GM19324 (cell line): Measurements from ENCODE around the gene CATSPER4.
A peak's percentile ranks its signal among the peaks of the same experiment; 100 is the strongest.
"Not testable (repeated sequence)": the region's sequence is repeated elsewhere in the genome, so short reads cannot be mapped to it uniquely, and the experiment has no call there.

Experiments
- ATAC-seq: cut with Tn5 transposase; IDR thresholded peaks from one replicate; pipeline ENCODE4 v1.9.1; 2021; ENCODE audit warnings: mild to moderate bottlenecking, moderate library complexity; ENCODE audit not compliant: unreplicated experiment, low FRiP score

CATSPER4 gene

DNA sequence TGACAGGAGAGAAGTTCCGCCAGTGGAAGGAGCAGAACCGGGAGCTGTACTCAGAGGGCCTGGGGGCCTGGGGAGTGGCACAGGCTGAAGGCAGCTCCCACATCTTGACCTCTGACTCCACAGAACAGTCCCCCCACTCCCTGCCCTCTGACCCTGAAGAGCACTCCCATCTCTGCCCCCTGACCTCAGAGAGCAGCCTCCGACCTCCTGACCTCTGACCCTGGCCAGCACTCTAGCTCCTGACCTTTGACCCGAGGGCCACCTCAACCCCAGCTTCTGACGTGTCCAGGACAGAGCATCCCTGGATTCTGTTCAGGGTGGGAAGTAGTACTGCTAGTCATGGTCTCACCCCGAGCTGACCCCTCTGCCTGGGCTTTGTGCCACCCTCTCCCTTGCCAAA is 1.1 kb upstream of the CATSPER4 start:
- no peak for ATAC-seq

DNA sequence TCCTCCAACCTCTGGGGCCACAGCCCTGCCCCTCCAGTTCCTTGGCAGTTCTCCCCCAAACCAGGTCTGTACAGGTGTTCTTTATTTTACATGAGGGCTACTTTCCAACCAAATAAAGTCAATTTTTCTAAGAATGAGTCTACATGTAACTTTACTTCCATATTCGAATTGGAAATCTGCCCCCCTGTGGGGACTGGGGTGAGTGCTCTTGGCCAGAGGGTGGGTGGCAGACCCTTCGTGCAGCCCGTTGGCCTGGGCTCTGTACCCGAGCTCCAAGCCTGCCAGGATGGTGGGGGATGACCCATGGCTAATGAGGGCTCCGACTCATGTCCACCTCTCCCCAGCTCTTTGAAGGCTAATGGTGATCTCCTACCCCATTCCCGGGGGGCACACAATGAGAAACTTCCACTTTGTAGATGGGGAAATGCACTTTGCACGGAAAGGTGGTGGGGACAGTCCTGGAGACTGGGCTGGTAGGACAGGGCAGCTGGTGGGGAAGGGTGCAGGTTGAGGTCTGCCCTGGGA is 589 bp upstream of the CATSPER4 start:
- no peak for ATAC-seq

GRCh38 chr1:26191739-26192138 is 1.3 kb downstream of the CATSPER4 start:
- ATAC-seq: no peak

- ATAC-seq: no peak
Observed at GRCh38 chr1:26195805-26196204, 5.4 kb downstream of the CATSPER4 start.

- ATAC-seq: no peak
Observed at GRCh38 chr1:26197301-26197700, 6.9 kb downstream of the CATSPER4 start.

- no peak for ATAC-seq
Observed at GRCh38 chr1:26197813-26198212, 7.4 kb downstream of the CATSPER4 start.

DNA sequence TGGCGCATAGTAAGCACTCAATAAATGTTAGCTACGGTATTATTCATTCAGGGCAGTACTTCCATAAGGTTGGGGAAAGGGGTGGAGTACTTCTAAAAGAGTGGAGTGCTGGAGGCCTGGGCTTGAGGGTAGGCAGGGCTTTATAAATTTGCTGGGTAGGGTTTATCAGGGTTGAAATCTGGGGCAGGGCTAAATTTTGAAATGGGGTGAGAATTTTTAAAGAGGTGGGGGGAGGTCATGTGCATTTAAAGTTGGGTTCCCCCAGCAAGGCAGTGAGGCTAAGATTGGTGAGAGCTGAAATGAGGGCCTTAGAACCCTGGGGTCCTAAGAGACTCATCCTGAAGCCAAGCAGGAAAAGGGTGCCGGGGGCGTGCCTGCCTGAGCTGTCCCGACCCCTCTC is 10.0 kb downstream of the CATSPER4 start:
- ATAC-seq: no peak

GRCh38 chr1:26203642-26204318 is 13.4 kb downstream of the CATSPER4 start:
- no peak for ATAC-seq

GRCh38 chr1:26210147-26210870 is 19.9 kb downstream of the CATSPER4 start:
- no peak for ATAC-seq

GRCh38 chr1:26212726-26213125 is 22.3 kb downstream of the CATSPER4 start:
- no peak for ATAC-seq

- ATAC-seq: no peak
Observed at GRCh38 chr1:26213335-26213905, 23.0 kb downstream of the CATSPER4 start.

GRCh38 chr1:26215246-26215645 is 24.8 kb downstream of the CATSPER4 start:
- no peak for ATAC-seq

DNA sequence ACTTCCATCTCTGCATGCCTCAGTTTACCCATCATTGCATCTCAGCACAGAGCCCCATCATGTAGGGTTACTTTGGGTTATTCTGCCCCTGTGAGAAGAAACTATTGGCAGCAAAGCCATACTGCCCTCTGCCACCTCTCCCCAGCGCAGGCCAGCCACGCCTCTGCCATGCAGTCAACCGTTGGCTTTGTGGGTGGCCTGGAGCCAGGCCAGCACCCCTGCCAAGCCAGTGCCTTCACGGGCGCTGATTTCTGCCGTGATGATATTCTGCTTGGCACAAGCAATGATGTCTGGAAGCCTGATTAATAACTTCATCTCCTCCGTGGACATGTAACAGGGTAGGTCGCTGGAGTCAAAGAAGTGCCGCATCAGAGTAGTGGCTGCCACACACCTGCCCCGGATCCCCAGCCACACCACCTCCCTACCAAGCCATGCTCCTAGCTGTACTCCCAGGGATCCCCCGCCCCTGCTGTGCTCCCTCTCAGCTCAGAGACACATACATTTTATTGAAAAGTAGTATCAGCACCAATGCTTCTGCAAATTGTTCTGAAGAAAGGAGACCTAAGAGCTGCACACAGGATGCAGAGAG is 28.6 kb downstream of the CATSPER4 start:
- ATAC-seq: no peak

DNA sequence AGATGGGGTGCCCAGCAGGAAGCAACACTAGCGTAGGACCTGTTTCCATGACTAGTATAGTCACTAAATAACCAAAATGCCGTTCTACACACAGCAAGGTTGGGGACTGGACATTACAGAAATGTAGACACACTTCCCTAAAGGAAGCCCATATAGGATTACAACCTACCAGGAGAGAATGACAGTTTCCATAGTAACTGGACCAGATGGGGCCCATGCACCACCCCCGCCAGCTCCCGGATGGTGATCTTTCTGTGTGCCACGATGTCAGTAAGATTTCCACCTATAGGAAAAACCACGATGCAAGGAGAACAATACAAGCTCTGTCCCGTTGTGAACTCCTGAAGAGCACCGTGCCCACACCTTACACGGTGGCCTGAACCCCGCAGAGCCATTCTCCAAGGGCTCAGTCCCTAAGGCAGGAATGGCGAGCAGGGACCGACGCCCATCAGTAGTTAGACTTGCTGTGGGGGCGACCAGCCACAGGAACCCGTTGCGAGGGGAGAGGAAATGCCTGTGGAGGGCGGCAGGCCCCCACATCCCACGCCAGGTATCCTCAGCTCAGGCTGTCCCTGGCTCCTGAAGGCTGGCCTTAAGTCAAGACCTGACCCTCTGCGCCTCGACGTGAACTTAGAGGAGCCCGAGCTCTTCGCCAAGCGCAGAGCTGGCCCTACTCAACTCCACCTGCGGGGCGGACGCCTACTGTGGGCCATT is 30.0 kb downstream of the CATSPER4 start:
- no peak for ATAC-seq

DNA sequence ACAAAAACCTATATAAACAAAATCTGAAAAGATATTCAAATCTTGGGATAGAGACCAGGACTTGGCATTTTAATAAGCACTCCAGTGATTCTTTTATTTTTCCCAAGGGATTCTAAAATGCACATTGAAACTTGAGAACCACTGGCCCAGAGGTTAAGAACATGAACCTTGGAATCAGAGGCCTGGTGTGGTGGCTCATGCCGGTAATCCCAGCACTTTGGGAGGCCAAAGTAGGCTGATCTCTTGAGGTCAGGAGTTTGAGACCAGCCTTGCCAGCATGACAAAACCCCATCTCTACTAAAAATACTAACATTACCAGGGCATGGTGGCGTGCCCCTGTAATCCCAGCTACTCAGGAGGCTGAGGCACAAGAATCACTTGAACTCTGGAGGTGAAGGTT is 30.7 kb downstream of the CATSPER4 start:
- no peak for ATAC-seq

GRCh38 chr1:26224606-26225005 is 34.2 kb downstream of the CATSPER4 start:
- ATAC-seq: no peak

DNA sequence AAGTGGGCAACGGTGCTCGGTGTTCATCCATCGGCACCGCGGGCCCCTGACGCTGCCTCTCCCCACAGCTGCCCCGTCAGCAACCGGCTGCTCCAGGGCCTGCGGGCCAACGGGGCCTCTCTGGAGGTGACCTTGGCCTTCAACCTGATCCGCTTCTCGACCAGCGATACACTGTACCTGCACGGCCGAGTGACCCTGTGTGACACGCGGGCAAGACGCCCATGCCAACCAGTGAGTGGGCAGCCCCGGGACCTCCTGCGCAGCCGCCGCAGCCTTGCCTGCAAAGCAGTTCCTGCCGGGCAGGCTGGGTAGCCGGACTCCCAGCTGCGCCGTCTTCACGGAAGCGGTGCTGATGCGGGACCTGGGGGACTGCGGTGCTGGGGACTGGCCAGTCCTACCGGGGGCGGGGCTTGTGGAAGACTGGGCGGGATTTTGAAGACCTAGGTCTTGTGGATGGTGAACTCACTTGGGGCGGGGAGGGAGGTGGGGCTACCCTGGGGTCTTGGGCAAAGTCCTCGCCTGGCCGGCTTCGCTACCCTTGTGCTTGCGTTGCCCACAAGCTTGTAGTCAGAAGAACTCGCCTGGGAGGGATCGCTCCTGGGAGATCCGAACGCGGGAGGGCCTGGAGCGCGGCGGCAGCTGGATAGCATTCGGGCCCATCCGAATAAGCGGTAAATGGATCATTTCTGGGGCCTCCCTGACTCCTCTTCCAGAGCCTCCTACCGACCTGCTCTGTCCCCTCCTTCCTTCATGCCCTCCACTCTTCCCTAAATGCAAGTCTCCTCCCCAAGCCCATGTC is 34.8 kb downstream of the CATSPER4 start:
- no peak for ATAC-seq

DNA sequence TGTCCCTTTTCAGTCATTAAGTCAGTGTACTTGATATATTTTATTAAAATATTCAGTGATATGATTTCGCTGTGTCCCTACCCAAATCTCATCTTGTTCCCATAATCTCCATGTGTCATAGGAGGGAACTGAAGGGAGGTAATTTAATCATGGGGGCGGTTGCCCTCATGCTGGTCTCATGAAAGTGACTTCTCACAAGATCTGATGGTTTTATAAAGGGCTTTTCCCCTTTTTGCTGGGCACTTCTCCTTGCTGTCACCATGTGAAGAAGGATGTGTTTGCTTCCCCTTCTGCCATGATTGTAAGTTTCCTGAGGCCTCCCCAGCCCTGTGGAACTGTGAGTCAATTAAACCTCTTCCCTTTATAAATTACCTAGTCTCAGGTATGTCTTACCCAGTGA is 40.3 kb downstream of the CATSPER4 start:
- not testable (repeated sequence) for ATAC-seq

DNA sequence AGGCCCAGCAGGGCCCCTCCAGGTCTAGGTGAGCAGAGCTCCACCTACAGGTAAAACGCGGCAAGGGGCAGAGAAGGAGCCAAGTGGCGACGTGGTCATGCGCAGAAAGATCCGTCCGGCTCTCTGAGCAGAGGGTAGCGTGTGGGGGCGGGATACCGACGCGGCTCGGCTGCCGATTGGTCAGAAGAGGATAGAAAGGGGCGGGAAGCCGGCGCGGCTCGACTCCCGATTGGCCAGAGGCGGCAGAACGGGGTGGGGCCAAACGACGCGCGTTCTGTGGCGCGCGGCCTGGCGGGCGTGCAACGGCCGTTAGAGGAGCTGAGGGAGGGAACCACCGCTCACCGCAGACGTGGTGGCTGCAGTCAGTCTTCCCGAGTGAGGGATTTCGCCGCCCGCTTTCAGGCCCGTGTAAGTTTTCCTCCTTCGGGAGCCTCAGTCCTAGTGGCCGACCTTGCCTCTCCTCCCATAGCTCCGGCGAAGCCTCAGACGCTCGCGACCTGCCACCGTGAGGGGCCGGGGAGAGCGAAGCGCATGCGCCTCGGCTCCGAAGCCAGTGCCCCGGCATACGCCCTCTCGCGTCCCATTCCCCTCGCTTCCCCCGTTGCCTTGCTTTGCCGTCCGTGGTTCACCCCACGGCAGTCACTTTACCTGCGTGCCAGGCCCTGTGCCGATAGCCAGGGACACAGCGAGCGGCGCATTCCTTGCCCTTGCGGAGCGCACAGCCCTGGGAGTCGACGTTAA is 43.7 kb downstream of the CATSPER4 start, which contains the start of gene CEP85:
Gene CEP85, plus strand, starts transcription at position 298 of the 741 bp plus-strand sequence. CDS start 5,584 bp downstream, outside the sequence.
- ATAC-seq: peak; percentile 94
